ENCODE measurements around the gene ADAT1.
A peak's percentile ranks its signal among the peaks of the same experiment; 100 is the strongest.
"Not testable (repeated sequence)": the region's sequence is repeated elsewhere in the genome, so short reads cannot be mapped to it uniquely, and the experiment has no call there.

The ADAT1 gene

GRCh38 chr16:75606507-75606906, 16.6 kb downstream of the ADAT1 start:
- peaks cover 72% of the 10 kb centered on the region for H3K36me3 ChIP-seq
- no peak overlapping the region for H3K27ac ChIP-seq
- H3K27me3 ChIP-seq, result no peaks in the 10 kb centered on the region
- no peak overlapping the region for H3K4me3 ChIP-seq (ENCODE audit: low read depth in 1 of 2, low read length in 1 of 2)
- H3K4me1 ChIP-seq (ENCODE audit: control insufficient read depth in 1 of 2, insufficient read depth in 1 of 2, low read depth in 1 of 2, low read length in 1 of 2), result no peaks in the 10 kb centered on the region
- TF ChIP-seq, protein P1, sequence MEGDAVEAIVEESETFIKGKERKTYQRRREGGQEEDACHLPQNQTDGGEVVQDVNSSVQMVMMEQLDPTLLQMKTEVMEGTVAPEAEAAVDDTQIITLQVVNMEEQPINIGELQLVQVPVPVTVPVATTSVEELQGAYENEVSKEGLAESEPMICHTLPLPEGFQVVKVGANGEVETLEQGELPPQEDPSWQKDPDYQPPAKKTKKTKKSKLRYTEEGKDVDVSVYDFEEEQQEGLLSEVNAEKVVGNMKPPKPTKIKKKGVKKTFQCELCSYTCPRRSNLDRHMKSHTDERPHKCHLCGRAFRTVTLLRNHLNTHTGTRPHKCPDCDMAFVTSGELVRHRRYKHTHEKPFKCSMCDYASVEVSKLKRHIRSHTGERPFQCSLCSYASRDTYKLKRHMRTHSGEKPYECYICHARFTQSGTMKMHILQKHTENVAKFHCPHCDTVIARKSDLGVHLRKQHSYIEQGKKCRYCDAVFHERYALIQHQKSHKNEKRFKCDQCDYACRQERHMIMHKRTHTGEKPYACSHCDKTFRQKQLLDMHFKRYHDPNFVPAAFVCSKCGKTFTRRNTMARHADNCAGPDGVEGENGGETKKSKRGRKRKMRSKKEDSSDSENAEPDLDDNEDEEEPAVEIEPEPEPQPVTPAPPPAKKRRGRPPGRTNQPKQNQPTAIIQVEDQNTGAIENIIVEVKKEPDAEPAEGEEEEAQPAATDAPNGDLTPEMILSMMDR (IDR thresholded peaks at IDR 0.05), result no peak
- no peaks in the 10 kb centered on the region for H3K9me3 ChIP-seq

- no peaks in the 10 kb centered on the region for H3K27me3 ChIP-seq
- TF ChIP-seq, protein P1 (IDR thresholded peaks at IDR 0.05), result no peak
- no peak overlapping the region for H3K27ac ChIP-seq
- H3K36me3 ChIP-seq, result peaks cover 62% of the 10 kb centered on the region
- peaks cover under 1 to 5% of the 10 kb centered on the region in 2 experiments for H3K4me1 ChIP-seq (ENCODE audit: control insufficient read depth in 1 of 2, insufficient read depth in 1 of 2, low read depth in 1 of 2, low read length in 1 of 2)
- no peak overlapping the region for H3K4me3 ChIP-seq (ENCODE audit: low read depth in 1 of 2, low read length in 1 of 2)
- no peaks in the 10 kb centered on the region for H3K9me3 ChIP-seq
Observed at GRCh38 chr16:75603241-75603640, 19.8 kb downstream of the ADAT1 start.

DNA sequence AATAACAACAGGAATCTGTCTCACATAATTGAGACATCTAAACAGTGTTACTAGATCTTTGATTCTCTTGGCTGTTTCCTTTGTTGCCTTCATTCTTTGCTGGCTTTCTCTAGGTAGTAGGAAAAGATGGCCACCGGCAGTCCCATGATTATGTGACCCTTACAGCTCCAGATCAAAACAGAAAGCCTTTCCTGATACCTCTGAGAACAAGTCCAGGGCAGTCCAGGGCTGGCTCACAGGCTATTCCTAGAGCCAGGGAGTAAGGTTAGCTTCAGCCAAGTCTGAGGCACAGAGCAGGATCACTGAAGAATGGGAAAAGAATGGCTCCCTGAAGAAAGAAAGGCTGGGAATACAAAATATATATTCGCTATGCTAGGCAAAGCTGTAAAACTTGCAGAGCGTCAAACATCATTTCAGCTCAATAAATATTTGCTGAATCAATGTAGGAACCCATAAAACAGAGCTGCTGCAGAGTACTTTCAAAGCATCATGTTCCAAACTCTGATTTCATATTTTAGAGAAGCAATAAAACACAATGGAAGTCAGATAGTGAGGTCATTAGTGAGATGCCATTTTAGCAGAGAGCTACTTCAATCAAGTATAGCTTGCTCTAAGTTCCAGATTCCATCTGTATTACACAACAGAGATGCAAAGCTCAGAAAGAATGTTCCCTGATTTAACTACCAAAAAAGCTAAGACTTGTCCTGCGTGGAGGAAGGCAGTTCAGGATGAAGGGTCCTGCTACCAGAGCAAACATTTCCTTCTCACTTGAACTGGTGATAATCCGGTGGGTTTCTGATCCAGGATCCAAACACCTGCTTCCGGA, 23.4 kb downstream of the ADAT1 start:
- TF ChIP-seq, protein P1 (IDR thresholded peaks at IDR 0.05), result no peak
- H3K4me3 ChIP-seq (ENCODE audit: low read depth in 1 of 2, low read length in 1 of 2), result no peak overlapping the region
- H3K36me3 ChIP-seq, result peaks cover 41% of the 10 kb centered on the region
- peaks cover 20 to 22% of the 10 kb centered on the region in 2 experiments for H3K4me1 ChIP-seq (ENCODE audit: control insufficient read depth in 1 of 2, insufficient read depth in 1 of 2, low read depth in 1 of 2, low read length in 1 of 2)
- H3K27ac ChIP-seq, result no peak overlapping the region
- no peaks in the 10 kb centered on the region for H3K27me3 ChIP-seq
- no peaks in the 10 kb centered on the region for H3K9me3 ChIP-seq

DNA sequence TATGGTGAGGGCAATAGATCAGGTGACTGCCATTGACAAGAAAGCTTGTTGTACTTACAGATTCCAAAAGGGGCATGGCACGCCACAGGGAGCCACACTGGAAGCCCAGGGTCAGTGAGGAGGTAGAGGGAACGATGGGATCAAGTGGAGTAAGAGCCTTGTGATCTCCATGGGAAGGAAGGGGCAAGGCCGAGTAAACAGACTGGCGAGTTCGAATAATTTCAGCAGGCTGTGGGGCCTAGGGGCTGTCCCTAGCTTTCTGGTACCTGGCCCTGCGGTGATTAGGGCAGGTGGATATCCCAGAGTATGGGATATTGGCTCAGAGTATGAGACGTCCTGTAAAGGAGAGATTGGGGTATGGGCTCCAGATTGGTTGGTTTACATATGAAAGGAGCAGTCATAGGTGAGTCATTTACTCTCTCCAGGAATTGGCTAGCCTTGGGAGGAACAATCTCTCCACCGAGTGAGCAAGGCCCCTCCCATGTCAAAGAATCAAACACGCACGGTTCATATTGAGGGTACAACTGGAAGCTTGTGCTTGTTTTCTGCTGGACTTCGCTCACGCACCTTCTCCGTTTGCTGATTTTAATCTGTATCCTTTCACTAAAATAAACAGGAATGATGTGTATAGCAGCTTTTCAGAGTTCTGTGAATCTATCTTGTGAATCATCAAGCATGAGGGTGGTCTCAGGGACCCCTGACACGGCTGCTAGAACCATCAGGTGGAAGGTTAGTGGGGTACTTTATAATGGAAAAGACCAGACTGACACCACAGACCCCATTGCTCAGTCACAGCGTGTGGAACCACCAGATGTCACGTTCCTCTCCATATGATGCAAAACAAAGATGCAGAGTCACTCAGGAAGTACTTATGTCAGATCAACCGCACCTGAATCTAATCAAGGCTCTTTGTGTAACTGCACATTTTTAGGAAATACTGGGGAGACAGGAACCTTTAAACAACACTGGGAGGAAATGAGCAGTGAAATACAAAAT, 29.0 kb downstream of the ADAT1 start:
- TF ChIP-seq, protein P1 (IDR thresholded peaks at IDR 0.05), result no peak
- no peaks in the 10 kb centered on the region for H3K27me3 ChIP-seq
- peaks cover 36 to 37% of the 10 kb centered on the region in 2 experiments for H3K4me1 ChIP-seq (ENCODE audit: control insufficient read depth in 1 of 2, insufficient read depth in 1 of 2, low read depth in 1 of 2, low read length in 1 of 2)
- H3K36me3 ChIP-seq, result no peaks in the 10 kb centered on the region
- H3K4me3 ChIP-seq (ENCODE audit: low read depth in 1 of 2, low read length in 1 of 2), result peak overlapping the region in 1 of 2 experiments; percentile 13
- H3K27ac ChIP-seq, result peak overlapping the region; percentile 83
- no peaks in the 10 kb centered on the region for H3K9me3 ChIP-seq

GRCh38 chr16:75593308-75593707, 29.8 kb downstream of the ADAT1 start:
- Histone ChIP-seq H3K4me1 (ENCODE audit: control insufficient read depth in 1 of 2, insufficient read depth in 1 of 2, low read depth in 1 of 2, low read length in 1 of 2) (peaks cover 33 to 36% of the 10 kb centered on the region in 2 experiments), H3K4me3 (ENCODE audit: low read depth in 1 of 2, low read length in 1 of 2) (no peak overlapping the region), H3K27me3 (no peaks in the 10 kb centered on the region), H3K36me3 (peaks cover 4% of the 10 kb centered on the region), H3K27ac (peak overlapping the region; percentile 35), H3K9me3 (no peaks in the 10 kb centered on the region)
- TF ChIP-seq, protein P1 (IDR thresholded peaks at IDR 0.05), result no peak

DNA sequence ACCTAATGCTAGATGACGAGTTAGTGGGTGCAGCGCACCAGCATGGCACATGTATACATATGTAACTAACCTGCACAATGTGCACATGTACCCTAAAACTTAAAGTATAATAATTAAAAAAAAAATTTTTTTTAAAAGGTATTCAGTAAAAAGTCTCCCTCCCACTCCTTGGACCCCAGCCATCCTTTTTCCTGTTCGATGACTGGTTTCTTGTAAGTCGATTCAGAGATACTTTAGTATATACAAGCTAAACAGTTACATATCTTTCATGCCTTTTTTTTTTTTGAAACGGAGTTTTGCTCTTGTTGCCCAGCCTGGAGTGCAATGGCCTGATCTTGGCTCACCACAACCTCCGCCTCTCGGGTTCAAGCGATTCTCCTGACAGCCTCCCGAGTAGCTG, 31.2 kb downstream of the ADAT1 start:
- peaks cover 24 to 25% of the 10 kb centered on the region in 2 experiments for H3K4me1 ChIP-seq (ENCODE audit: control insufficient read depth in 1 of 2, insufficient read depth in 1 of 2, low read depth in 1 of 2, low read length in 1 of 2)
- H3K27me3 ChIP-seq; H3K36me3 ChIP-seq; H3K4me3 ChIP-seq (ENCODE audit: low read depth in 1 of 2, low read length in 1 of 2); H3K9me3 ChIP-seq; H3K27ac ChIP-seq: not testable (repeated sequence)
